RPMI8226 (cell line): ENCODE results near the gene CRISPLD2.

Experiments used
- DNase-seq: peaks from one replicate; pipeline ENCODE4 v3.0.0-alpha.2; 2015

CRISPLD2 gene

GRCh38 chr16:84819644-84820304 is at the start of gene CRISPLD2:
CRISPLD2 (plus strand) TSS chr16:84819985; CDS start chr16:84838496, 18,511 bp downstream.
- peak; percentile 88 for DNase-seq

GRCh38 chr16:84773312-84773711 is 46.5 kb upstream of the CRISPLD2 start:
- no peak for DNase-seq

DNA sequence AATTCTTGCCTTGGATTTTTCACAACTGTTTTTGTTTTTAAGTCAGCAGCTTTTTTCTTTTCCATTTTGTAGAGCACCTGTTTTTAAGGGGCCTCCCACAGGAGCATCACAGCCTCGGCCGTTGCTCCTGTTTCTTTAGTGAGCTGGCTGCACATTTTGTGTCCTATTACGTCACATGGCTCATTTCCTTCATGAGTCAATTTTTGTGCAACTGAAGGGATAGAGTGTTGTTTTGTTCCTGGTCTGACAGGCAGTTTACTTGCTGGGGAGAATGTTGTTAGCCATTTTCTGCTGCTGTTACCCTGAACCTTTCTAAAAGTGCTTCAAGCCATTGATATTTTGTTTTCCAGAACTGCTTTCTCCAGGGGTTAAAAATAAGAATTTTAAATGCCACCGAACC is 45.0 kb upstream of the CRISPLD2 start:
- DNase-seq = no peak

- DNase-seq = no peak
Observed at GRCh38 chr16:84775262-84775810, 44.4 kb upstream of the CRISPLD2 start.

DNA sequence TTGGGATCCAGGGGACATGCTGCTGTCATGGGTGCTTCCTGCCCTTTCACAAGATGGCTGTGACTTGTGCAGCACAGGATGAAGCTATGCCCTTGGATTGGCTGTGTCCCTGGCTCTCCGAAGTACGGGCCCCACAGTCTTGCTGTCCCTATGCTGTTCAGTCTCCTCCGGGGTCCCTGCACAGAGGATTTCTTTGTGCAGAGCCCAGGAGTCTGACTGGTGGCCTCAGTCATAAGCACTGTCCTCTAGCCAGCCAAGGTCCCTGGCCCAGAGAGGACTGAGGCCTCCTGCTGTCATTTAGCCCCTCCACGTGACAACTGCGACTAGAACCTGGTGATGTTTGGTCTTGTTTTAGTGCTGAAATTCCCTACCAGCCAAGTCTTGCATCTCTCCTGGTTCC is 42.4 kb upstream of the CRISPLD2 start:
- no peak for DNase-seq

DNA sequence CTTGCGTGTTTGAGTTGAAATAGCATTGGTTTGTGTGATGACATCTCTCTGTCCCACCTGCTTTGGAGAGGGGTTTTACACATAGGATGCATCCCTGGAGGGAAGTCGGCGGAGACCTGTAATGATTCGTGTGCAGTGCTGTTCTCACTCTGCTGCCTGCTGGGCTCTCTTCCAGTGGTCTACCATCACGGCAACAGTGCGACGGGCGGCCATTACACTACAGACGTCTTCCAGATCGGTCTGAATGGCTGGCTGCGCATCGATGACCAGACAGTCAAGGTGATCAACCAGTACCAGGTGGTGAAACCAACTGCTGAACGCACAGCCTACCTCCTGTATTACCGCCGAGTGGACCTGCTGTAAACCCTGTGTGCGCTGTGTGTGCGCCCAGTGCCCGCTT is 41.1 kb upstream of the CRISPLD2 start:
- no peak for DNase-seq

DNA sequence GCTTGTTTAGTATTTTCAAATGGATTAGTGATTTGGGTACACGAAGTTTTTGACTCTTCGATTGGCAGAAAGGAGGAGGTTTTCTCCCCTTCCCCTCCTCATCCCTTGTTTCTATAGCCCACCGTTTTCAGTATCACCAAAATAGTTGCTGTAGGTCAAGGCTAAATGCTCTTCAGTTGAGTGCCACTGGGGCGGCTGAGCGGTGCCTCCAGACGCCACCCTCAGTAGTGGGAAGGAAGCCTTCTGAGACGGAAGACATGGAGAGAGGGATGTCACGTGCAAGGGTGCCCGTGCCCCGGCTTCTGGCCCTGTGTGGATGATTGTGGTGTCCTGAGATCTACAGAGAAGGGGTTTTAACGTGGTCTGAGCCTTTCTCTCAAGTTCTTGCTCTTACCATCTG is 39.7 kb upstream of the CRISPLD2 start:
- no peak for DNase-seq

GRCh38 chr16:84780544-84781376 is 39.0 kb upstream of the CRISPLD2 start:
- no peak for DNase-seq

GRCh38 chr16:84782846-84783245 is 36.9 kb upstream of the CRISPLD2 start:
- DNase-seq = no peak

- DNase-seq = peak; percentile 75
Observed at GRCh38 chr16:84785843-84786581, 33.8 kb upstream of the CRISPLD2 start.

- DNase-seq = peak; percentile 12
Observed at GRCh38 chr16:84786605-84787262, 33.1 kb upstream of the CRISPLD2 start.

DNA sequence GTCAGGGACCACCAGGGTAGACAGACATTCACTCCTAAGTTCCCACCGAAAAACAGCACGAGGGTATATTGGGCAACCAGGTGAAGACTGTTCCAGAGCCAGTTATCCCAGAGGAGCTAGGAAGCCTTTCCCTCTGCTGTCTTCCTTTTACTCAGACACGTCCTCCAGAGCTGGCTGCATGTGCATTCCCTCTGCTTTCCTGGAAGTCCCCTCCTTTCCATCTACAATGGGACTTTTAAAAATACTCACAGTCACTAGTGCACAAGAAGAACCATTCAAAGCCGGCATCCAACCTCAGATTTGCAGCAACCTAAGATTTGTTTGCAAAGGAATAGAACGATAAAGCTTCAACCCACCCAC is 32.5 kb upstream of the CRISPLD2 start:
- no peak for DNase-seq

DNA sequence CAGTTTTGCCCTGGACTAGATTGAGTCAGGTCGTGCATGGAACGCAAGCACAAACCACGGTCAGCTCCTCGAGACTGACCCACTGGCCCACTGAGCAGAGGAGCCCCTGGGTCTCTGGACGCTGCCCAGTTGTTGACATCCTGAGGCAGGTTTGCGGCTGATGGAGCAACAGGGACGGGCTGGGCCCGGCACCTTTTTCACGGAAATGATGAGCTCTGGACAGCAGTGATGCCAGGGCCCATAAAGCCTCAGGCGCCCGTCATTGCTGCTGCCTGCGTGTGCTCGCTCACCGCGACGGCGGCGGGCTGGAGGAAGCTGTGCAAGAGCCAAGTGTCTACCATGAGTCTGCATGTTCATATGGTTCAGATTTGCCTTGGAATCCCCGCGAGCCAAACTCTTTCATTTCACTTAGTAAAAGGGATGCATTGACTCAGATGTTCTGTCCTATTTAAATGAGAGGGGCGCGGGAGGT is 30.8 kb upstream of the CRISPLD2 start:
- DNase-seq = no peak

DNA sequence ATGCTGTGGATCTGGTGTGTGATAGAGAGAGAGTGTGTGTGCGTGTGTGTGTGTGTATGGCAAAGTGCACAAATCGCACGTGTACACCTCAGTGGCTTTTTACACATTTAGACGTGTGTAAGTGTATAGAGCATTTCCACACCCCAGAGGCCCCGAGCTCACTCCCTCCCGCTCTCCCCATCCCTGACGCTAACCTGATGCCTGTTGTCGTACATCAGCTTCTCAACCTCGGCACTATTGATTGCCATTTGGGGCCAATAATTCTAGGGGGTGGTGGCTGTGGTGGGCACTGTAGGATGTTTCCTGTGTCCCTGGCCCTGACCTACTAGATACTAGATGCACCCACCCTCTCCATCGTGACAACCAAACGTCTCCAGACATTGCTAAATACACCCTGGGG is 30.4 kb upstream of the CRISPLD2 start:
- no peak for DNase-seq

- no peak for DNase-seq
Observed at GRCh38 chr16:84790301-84790700, 29.5 kb upstream of the CRISPLD2 start.

- no peak for DNase-seq
Observed at GRCh38 chr16:84791088-84791487, 28.7 kb upstream of the CRISPLD2 start.

- no peak for DNase-seq
Observed at GRCh38 chr16:84791501-84791900, 28.3 kb upstream of the CRISPLD2 start.

- DNase-seq = no peak
Observed at GRCh38 chr16:84794186-84794585, 25.6 kb upstream of the CRISPLD2 start.

DNA sequence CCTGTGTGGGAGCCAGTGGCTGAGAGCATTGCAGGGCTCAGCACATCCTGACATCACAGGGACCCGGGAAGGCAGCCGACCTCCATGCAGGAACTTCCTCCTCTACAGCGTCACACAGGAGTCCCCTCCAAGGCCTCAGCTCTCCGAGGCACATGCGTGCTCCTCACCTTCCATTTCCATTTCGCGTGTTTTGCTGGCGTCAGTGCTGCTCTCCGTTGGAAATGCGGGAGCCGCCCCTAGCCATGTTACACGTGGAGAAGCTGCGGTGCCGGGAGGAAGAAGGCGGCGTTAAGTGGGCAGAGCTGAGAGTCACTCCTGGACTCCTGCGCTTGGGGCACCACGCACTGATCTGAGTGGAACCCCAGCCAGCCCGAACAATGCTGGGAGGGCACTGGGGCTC is 25.2 kb upstream of the CRISPLD2 start:
- DNase-seq = no peak

DNA sequence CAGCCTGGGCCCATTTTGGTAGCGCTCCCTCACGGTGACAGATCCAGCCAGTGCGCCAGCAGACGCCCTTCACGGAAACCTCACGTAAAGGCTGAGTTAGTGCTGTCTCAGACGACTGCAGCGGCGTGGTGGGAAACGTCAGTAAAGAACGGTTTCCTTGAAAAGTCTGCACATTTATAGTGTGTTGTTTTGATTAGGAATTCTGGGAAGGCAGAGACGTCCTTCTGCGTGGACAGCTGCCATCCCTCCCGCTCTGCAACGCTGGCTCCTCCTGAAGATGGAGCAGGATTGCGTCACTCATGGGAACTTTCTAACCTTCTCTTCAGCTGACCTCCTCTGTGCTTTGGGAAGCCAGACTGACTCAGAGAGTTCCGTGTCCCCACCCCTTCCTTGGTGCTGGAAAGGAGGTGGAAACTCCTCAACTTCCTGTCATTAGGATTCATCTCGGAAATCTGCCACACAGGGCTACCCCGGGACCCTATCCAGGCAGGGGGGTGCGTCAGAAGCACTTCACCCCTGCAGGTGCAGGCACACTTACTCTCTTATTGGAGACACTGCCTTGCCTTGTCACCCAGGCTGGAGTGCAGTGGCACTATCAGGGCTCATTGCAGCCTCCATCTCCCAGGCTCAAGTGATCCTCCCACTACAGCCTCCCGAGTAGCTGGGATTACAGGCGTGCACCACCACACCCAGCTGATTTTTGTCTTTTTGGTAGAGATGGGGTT is 24.3 kb upstream of the CRISPLD2 start:
- DNase-seq = no peak

DNA sequence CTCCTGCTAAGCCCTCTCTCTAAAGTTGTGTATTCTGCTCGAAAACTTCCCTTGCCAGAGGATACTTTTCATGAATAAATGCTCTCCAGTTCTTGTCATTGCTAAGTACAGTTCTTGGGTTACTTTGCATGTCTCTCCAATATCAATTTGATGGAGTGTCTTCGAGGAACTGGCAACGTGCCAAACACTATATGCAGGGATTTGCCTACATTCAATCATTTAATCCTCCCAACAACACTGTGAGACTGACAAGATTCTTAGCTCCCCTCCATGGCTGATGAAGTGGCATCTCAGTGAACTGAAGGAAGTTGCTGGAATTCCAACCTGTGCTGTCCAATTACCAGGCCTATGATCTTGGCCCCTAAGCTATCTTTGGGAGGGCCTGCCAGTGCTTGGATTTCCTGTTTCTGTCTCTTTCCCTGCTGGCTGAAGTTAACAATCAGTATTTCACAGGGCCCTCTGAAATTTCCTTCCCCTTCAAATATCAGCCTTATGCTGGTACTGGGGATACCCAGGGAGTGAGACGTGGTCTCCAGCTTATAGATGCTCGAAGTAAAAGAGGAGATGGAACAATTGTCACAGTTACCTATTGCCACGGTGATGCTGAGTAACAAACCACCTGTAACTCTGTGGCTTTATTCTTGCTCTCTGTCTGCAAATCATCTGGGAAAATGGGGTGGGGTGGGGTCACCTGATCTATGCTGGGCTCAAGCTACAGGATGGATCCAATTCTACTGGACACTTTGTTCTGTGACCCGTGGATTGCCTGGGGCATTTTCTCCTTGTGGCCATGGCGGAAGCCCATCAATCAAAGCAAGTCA is 19.4 kb upstream of the CRISPLD2 start:
- DNase-seq = no peak
